ENCODE results near the gene TEX264.

DNA sequence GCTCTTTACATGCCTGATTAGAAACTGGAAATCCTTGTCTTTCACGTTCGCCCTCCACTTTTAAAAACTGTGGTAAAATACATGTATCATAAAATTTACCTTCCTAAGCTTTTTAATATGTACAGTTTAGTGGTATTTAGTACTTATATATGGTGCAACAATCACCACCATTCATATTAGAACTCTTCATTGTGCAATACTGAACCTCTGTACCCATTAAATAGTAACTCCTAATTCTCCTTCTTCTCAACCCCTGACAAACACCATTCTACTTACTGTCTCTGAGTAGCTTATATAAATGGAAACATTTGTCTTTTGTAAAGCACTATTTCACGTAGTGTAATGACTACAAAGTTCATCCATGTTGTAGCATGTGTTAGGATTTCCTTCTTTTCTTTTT lies 64.0 kb downstream of the TEX264 start:
- no peak for TF ChIP-seq POLR2A (IDR thresholded peaks at IDR 0.05)
- TF ChIP-seq, protein P1, sequence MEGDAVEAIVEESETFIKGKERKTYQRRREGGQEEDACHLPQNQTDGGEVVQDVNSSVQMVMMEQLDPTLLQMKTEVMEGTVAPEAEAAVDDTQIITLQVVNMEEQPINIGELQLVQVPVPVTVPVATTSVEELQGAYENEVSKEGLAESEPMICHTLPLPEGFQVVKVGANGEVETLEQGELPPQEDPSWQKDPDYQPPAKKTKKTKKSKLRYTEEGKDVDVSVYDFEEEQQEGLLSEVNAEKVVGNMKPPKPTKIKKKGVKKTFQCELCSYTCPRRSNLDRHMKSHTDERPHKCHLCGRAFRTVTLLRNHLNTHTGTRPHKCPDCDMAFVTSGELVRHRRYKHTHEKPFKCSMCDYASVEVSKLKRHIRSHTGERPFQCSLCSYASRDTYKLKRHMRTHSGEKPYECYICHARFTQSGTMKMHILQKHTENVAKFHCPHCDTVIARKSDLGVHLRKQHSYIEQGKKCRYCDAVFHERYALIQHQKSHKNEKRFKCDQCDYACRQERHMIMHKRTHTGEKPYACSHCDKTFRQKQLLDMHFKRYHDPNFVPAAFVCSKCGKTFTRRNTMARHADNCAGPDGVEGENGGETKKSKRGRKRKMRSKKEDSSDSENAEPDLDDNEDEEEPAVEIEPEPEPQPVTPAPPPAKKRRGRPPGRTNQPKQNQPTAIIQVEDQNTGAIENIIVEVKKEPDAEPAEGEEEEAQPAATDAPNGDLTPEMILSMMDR (IDR thresholded peaks at IDR 0.05) = no peak
